Measurements from ENCODE around the gene SPDYE6.

SPDYE6 gene

GRCh38 chr7:102297487-102298218, 58.6 kb downstream of the SPDYE6 start:
- TF ChIP-seq CTCF (IDR thresholded peaks at IDR 0.05; ENCODE audit: low read depth, low read length), result no peak
- no peak overlapping the region for H3K4me3 ChIP-seq (ENCODE audit: low read depth, low read length)

GRCh38 chr7:102296514-102296913, 59.7 kb downstream of the SPDYE6 start:
- H3K4me3 ChIP-seq (ENCODE audit: low read depth, low read length), result no peak overlapping the region
- TF ChIP-seq CTCF (IDR thresholded peaks at IDR 0.05; ENCODE audit: low read depth, low read length), result no peak

- TF ChIP-seq CTCF (IDR thresholded peaks at IDR 0.05; ENCODE audit: low read depth, low read length), result no peak
- H3K4me3 ChIP-seq (ENCODE audit: low read depth, low read length), result no peak overlapping the region
These were observed 60.1 kb downstream of the SPDYE6 start for GRCh38 chr7:102296179-102296438.
